ENCODE measurements around the gene RAB40C. TPM values are rescaled to one million over a fixed set of nuclear protein-coding genes. Genes with fewer than 3 reads are reported as not detected.

Gene RAB40C
- total RNA-seq, 1 donor from 2014 or later: 19.1 TPM

- no peak for DNase-seq (ENCODE audit: low read depth)
Measured at GRCh38 chr16:644556-644955, 54.7 kb downstream of the RAB40C start.

GRCh38 chr16:645852-646678, 56.2 kb downstream of the RAB40C start:
- no peak for DNase-seq (ENCODE audit: low read depth)

- DNase-seq (ENCODE audit: low read depth): no peak
Measured at GRCh38 chr16:646679-647172, 56.9 kb downstream of the RAB40C start.

- peak; percentile 59 for DNase-seq (ENCODE audit: low read depth)
Measured at GRCh38 chr16:647173-647902, 57.5 kb downstream of the RAB40C start.

- peak; percentile 76 for DNase-seq (ENCODE audit: low read depth)
Measured at GRCh38 chr16:648071-648780, 58.4 kb downstream of the RAB40C start.

- peak; percentile 90 for DNase-seq (ENCODE audit: low read depth)
Measured at GRCh38 chr16:648781-649589, 59.1 kb downstream of the RAB40C start, which contains the start of gene WDR90. Gene WDR90, plus strand, starts transcription at chr16:649365. Its CDS starts 52 bp downstream, at chr16:649417.

- no peak for DNase-seq (ENCODE audit: low read depth)
Measured at GRCh38 chr16:649631-650030, 59.8 kb downstream of the RAB40C start.

GRCh38 chr16:651844-652243, 62.0 kb downstream of the RAB40C start:
- no peak for DNase-seq (ENCODE audit: low read depth)

GRCh38 chr16:652454-653305, 62.8 kb downstream of the RAB40C start:
- DNase-seq (ENCODE audit: low read depth): no peak

GRCh38 chr16:654034-654433, 64.2 kb downstream of the RAB40C start:
- DNase-seq (ENCODE audit: low read depth): no peak

- DNase-seq (ENCODE audit: low read depth): no peak
Measured at GRCh38 chr16:657487-657886, 67.6 kb downstream of the RAB40C start.

GRCh38 chr16:658679-659571, 69.1 kb downstream of the RAB40C start:
- no peak for DNase-seq (ENCODE audit: low read depth)

GRCh38 chr16:659618-660017, 69.8 kb downstream of the RAB40C start:
- DNase-seq (ENCODE audit: low read depth): no peak

GRCh38 chr16:660132-660458, 70.2 kb downstream of the RAB40C start:
- no peak for DNase-seq (ENCODE audit: low read depth)

GRCh38 chr16:660459-661183, 70.8 kb downstream of the RAB40C start:
- DNase-seq (ENCODE audit: low read depth): peak; percentile 65

GRCh38 chr16:661184-661821, 71.4 kb downstream of the RAB40C start:
- DNase-seq (ENCODE audit: low read depth): no peak

GRCh38 chr16:662095-662494, 72.2 kb downstream of the RAB40C start:
- DNase-seq (ENCODE audit: low read depth): no peak

GRCh38 chr16:662597-662996, 72.7 kb downstream of the RAB40C start:
- no peak for DNase-seq (ENCODE audit: low read depth)
